HTERT RPE-1 (cell line): Measurements from ENCODE around the gene LYPLA2.
"Not testable (repeated sequence)": the region's sequence is repeated elsewhere in the genome, so short reads cannot be mapped to it uniquely, and the experiment has no call there.

Experiments
- in situ Hi-C: fragments of 300-500 bp; cut with MboI; formaldehyde crosslinking; loops from 4 replicates; pipeline ENCODE4 v1.14.3; 2020; ENCODE audit warnings: low sequenced_read_pairs

Gene LYPLA2

GRCh38 chr1:23799570-23800399 is 8.8 kb downstream of the LYPLA2 start:
- in situ Hi-C loops, result no loop called here

GRCh38 chr1:23800400-23801337 is 9.7 kb downstream of the LYPLA2 start, which contains the start of gene GALE:
Gene GALE (minus strand): TSS chr1:23800754. CDS start chr1:23799007, 1,747 bp downstream.
- in situ Hi-C loops, result no loop called here

- in situ Hi-C loops, result no loop called here
Observed at GRCh38 chr1:23801338-23801748, 10.4 kb downstream of the LYPLA2 start.

GRCh38 chr1:23801876-23802275 is 10.9 kb downstream of the LYPLA2 start:
- in situ Hi-C loops, result no loop called here

- in situ Hi-C loops, result not testable (repeated sequence)
Observed at GRCh38 chr1:23802809-23803342, 11.9 kb downstream of the LYPLA2 start.

GRCh38 chr1:23803674-23804073 is 12.7 kb downstream of the LYPLA2 start:
- in situ Hi-C loops, result no loop called here

GRCh38 chr1:23804183-23804835 is 13.4 kb downstream of the LYPLA2 start:
- in situ Hi-C loops, result no loop called here

- in situ Hi-C loops, result no loop called here
Observed at GRCh38 chr1:23805025-23805424, 14.1 kb downstream of the LYPLA2 start.

- in situ Hi-C loops, result no loop called here
Observed at GRCh38 chr1:23806280-23806679, 15.3 kb downstream of the LYPLA2 start.

- in situ Hi-C loops, result no loop called here
Observed at GRCh38 chr1:23807453-23807852, 16.5 kb downstream of the LYPLA2 start.

- in situ Hi-C loops, result no loop called here
Observed at GRCh38 chr1:23809751-23810171, 18.8 kb downstream of the LYPLA2 start.

GRCh38 chr1:23810818-23811540 is 20.0 kb downstream of the LYPLA2 start:
- in situ Hi-C loops, result no loop called here

- in situ Hi-C loops, result no loop called here
Observed at GRCh38 chr1:23814016-23814415, 23.1 kb downstream of the LYPLA2 start.

GRCh38 chr1:23816361-23816760 is 25.4 kb downstream of the LYPLA2 start:
- in situ Hi-C loops, result no loop called here

- in situ Hi-C loops, result no loop called here
Observed at GRCh38 chr1:23816906-23817305, 26.0 kb downstream of the LYPLA2 start.

GRCh38 chr1:23817633-23818032 is 26.7 kb downstream of the LYPLA2 start:
- in situ Hi-C loops, result no loop called here

GRCh38 chr1:23823767-23824166 is 32.8 kb downstream of the LYPLA2 start:
- in situ Hi-C loops, result no loop called here

GRCh38 chr1:23824711-23825075 is 33.7 kb downstream of the LYPLA2 start:
- in situ Hi-C loops, result no loop called here

- in situ Hi-C loops, result no loop called here
Observed at GRCh38 chr1:23825076-23825761, 34.3 kb downstream of the LYPLA2 start, which contains the start of gene HMGCL. Gene HMGCL (minus strand): TSS chr1:23825429. CDS start chr1:23825415, 14 bp downstream.
